Cerebellar cortex (tissue), 1 donor: ENCODE results near the gene ZNF684.
A peak's percentile ranks its signal among the peaks of the same experiment; 100 is the strongest.
"Not testable (repeated sequence)": the region's sequence is repeated elsewhere in the genome, so short reads cannot be mapped to it uniquely, and the experiment has no call there.

Experiments used
- DNase-seq: peaks from one replicate; pipeline ENCODE4 v3.0.0-alpha.2; 2015; ENCODE audit warnings: low spot score

Gene ZNF684

GRCh38 chr1:40574805-40575204, 43.4 kb downstream of the ZNF684 start:
- DNase-seq, result not testable (repeated sequence)

- no peak for DNase-seq
Measured at GRCh38 chr1:40575336-40575735, 43.9 kb downstream of the ZNF684 start.

- DNase-seq, result no peak
Measured at GRCh38 chr1:40582116-40582515, 50.7 kb downstream of the ZNF684 start.

- no peak for DNase-seq
Measured at GRCh38 chr1:40583980-40584379, 52.5 kb downstream of the ZNF684 start.

- DNase-seq, result peak; percentile 36
Measured at GRCh38 chr1:40588586-40588985, 57.1 kb downstream of the ZNF684 start.

- peak; percentile 49 for DNase-seq
Measured at GRCh38 chr1:40592107-40592803, 60.8 kb downstream of the ZNF684 start.

GRCh38 chr1:40593449-40594186, 62.2 kb downstream of the ZNF684 start:
- no peak for DNase-seq

- DNase-seq, result no peak
Measured at GRCh38 chr1:40594187-40594531, 62.7 kb downstream of the ZNF684 start.

GRCh38 chr1:40595623-40596022, 64.2 kb downstream of the ZNF684 start:
- no peak for DNase-seq
